Ureter (tissue), 1 donor: ENCODE data around the gene ARHGAP35. TPM values are rescaled to one million over a fixed set of nuclear protein-coding genes. Genes with fewer than 3 reads are reported as not detected.
"Not testable (repeated sequence)": the region's sequence is repeated elsewhere in the genome, so short reads cannot be mapped to it uniquely, and the experiment has no call there.

ENCODE experiments used
- DNase-seq: peaks from one replicate; pipeline ENCODE4 v3.0.0-alpha.2; 2020; ENCODE audit warnings: low spot score
- total RNA-seq: library from RNA; stranded (reverse); gene quantifications from one replicate; pipeline ENCODE4 v1.2.4, GENCODE V29; 2023
- donor health status: DM: yes; HTN: yes; CAD: no.

The ARHGAP35 gene
- total RNA-seq, 1 donor from 2014 or later, result 84.0 TPM

DNA sequence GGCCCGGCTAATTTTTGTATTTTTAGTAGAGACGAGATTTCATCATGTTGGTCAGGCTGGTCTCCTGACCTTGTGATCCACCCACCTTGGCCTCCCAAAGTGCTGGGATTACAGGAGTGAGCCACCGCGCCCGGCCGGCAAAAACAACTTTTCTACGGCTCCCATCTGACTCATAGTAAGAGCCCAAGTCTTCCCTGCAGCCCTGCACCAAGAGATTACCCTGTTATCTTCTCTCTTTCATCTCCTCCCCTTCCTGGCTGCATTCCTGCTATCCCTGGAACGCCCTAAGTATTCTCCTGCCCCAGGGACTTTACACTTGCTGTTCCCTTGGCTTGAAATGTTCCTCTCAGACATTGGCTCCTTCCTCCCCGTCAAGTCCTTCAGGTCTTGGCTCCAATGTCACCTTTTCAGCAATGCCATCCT is 16.7 kb upstream of the ARHGAP35 start:
- DNase-seq, result no peak

DNA sequence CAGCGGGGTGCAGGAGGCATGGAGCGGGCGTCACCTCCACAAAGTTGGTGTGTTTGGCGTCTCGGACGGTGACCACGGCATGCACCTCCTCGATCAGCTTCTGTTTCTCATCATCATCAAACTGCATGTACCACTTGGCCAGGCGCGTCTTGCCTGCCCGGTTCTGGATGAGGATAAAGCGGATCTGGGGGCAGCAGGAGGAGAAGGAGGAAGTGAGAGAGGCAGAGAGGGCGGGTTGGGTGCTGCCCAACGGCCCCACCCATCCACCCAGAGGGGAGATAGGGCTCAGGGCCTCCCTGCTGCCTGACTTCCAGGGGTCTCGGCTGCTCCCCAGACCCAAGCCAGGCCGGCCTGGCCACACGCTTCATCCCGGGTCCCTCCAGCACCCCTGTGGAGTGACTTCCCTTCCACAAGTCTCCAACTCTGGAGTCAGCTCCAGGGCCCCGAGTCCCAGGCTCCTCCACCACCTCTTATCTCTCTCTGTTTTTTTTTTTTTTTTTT is 14.8 kb upstream of the ARHGAP35 start:
- DNase-seq, result no peak

DNA sequence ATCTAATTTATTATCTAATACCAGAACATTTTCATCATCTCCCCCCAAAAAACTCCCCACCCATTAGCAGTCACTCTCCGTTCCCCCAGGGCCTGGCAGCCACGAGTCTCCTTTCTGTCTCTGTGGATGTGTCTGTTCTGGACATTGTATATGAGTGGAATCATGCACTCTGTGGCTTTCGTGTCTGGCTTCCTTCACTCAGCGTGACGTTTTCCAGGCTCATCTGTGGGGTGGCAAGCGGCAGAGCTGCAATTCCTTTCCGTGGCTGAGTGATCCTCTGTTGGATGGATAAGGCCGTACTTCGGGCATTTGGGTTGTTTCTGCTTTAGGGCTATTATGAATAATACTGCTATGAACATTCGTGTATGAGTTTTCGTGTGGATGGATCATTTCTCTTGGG is 13.3 kb upstream of the ARHGAP35 start:
- no peak for DNase-seq

DNA sequence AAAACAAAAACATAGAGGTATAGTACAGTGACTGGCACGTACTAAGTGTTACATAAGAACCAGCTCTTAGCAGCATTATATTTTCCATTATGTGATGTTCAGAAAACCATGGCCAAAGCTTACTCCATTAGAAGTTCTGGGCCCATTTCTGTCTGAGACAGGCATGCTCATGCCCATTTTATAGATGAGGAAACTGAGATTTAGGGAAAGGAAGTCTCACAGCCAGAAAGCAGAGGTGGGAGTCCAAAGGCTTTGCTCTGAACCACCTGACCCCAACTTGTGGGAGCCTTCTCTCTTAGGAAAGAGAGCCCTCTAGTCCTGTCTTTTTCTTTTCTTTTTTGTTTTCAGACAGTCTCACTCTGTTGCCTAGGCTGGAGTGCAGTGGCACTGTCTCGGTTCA is 12.4 kb upstream of the ARHGAP35 start:
- DNase-seq, result no peak

DNA sequence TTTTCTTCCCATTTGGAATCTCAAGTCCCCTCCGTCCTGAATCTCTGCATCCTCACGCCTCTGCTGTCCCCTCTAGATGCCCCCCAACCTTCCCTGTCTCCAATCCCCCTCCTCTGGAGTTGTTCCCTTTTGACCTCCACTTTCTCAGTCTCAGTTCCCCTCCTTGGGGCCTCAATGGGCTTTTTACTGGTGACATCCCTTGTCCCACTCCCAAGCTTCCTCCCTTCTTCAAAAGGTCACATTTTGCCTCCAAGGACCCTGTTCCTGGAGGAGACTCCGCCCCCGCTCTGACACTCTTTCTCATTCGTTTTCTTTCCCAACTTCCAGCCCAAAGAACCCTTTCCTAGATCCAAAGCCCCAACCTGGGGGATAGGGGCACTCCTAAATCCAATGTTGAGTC is 11.2 kb upstream of the ARHGAP35 start:
- no peak for DNase-seq

DNA sequence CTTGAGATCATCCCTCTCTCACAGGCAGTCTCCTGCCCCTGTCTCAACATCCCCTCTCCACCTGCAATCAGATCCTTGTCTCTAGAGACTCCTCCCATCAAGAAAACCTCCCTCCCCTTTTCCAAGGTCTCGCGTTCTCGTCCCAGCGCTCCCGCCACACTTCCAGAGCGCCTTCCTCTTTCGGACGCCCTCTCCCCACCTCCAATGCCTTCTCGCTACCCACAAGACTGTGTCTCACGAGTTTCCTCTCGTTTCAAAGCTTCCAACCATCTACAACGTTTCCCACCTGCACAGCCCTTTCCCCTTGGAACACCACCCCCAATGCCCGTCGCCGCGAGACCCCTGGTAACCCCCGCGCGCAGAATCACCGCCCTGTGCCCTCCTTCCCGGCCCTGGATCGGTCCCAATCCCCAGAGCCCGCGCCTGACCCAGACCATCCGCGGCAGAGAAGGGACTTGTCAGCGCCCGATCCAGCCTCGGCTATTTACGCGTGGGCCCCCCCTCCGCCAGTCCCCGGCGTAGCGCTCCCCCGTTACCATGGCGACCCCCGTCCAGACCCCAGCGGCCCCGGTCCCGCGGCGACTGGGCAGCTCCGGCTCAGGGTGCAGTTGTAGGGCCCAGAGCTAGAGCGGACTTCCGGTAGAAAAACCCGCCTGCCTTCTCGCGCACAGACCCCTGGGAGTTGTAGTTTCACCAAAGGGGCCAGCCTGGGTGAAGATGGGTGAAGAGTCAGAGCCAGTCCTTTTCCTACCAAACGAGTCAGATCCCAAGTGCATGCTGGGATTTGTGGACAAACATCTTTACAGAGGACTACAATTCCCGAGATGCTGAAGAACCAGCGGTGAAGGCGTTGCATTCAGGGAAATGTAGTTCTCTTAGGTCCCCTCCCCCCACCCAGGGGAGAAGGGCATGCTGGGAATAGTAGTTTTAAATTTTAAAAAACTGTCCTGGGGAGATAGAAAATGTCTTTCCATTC is 10.3 kb upstream of the ARHGAP35 start, which contains the start of gene AP2S1:
Gene AP2S1 (minus strand): TSS at position 619 of the 976 bp plus-strand sequence. CDS start 80 bp downstream, at position 539.
- DNase-seq, result peak; percentile 98

DNA sequence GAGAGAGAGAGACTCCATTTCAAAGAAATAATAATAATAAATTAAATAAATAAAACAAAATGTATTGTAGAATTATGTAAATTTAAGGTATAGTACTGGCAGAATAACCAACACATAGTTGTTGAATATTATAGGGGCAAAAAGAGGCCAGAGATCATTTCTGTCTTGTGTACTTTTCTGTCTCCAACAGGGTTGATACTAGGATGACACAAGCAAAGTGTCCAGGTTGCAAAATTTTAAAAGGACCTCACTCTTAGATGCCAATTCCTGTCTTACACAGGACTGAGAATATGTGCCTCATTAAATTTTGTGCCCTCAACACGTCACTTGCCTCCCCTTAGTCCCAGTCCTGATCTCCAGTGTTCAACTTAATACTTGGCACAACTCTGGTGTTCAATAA is 8.0 kb upstream of the ARHGAP35 start:
- DNase-seq, result no peak

DNA sequence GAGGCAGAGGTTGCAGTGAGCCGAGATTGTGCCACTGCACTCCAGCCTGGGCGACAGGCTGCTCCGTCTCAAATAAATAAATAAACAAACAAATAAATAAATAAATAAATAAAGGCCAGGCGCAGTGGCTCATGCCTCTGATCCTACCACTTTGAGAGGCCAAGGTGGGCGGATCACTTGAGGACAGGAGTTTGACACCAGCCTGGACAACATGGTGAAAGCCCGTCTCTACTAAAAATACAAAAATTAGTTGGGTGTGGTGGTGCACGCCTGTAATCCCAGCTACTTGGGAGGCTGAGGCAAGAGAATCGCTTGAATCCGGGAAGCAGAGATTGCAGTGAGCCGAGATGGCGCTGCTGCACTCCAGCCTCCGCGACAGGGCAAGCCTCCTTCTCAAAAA is 6.1 kb upstream of the ARHGAP35 start:
- not testable (repeated sequence) for DNase-seq

DNA sequence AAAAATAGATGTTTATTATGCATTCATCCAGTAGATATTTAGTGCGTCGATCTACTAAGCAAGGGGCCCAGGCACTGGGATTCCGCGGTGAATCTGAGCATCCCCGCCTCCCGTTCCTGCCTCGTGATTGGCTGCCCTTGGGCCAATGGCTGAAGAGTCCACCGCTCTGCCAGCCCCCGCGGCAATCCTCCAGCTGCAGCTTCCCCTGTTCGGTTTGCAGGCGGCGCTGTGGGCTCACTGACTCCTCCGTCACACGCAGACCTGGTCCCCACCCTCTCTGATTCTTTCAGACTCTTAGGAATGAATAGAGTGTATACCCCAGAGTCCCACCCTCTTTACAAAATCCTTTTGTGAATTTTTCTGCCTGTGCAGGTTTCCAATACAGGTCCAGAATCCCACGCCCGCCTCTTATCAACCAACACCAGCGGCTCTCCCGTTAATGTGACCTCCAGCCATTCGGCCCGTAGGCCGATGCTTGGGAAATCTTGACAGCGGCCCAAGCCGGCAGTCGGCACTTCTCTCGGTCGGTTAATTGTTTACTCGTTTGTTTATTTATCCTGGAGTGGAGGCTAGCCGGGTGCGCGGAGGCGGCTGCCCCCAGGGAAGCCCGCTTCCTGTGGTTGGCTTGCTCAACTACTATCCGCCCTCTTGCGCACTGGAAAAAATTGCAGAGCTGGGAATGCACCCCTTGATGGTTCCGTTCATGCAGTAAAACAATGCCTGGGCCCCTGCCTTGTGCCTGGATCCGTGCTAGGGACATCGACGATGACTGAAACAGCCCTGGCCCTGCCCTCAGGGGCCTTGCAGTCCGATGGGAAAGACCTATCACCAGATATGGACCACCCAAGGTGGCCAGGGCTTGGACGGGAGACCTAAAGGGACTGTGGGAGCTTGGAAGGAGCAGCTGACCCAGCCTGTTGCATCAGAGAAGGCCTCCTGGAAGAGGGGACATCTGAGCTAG is 4.5 kb upstream of the ARHGAP35 start:
- peak; percentile 96 for DNase-seq

DNA sequence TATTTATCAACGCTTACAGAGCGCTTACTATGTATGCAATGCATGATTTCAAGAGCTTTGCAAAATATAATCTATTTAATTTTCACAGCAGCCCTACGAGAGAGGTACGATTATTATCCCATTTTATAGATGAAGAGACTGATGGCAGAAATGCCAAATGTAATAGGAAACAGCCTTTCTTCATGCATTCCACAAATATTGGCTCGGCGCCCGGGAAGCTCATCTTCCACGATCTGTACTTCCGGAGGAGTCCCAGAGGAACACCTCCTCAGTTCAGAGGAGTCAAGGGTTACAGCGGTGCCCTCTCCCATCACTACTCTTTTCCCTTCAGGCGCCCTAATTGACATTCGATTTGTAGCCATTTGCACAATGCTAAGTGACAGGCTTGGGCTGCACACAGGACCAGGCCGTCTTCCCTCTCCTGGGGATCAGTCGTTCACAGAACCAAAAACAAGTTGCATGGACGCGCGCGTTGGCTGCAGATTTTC is 1.1 kb upstream of the ARHGAP35 start:
- peak; percentile 68 for DNase-seq

DNA sequence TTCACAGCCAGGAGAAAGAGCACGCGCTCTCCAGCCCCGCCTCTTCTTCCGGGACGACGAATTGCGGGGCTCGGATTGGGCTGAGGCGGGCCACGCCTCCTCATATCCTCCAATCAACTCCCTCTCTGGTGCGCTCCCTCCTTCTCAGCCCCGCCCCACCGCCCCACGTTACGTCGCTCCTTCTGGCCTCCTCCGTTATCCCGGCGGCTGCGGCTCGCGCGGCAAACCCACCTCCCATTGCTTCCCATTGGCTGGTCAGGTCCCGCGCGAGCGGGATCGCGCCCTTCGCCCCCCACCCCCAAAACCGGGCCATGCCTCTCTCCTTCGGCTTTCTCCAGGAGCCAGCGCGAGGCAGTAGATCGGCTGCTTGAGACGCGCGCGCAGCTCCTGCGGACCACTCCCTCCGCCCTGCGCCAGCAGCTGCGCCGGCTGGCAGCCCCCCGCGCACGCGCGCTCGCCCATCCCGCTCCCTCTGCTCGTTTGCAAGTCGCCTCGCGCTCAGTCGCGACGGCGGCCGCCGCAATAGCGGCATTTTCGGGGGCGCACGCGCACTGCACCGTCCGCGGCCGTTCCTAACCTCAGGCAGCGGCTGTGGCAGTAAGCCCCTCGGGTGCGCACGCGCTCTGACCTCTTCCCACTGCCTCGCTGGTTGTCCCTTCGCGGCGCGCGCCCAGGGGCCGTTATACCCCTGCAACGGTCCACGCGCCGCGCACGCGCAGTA is 512 bp upstream of the ARHGAP35 start:
- DNase-seq, result peak; percentile 98

DNA sequence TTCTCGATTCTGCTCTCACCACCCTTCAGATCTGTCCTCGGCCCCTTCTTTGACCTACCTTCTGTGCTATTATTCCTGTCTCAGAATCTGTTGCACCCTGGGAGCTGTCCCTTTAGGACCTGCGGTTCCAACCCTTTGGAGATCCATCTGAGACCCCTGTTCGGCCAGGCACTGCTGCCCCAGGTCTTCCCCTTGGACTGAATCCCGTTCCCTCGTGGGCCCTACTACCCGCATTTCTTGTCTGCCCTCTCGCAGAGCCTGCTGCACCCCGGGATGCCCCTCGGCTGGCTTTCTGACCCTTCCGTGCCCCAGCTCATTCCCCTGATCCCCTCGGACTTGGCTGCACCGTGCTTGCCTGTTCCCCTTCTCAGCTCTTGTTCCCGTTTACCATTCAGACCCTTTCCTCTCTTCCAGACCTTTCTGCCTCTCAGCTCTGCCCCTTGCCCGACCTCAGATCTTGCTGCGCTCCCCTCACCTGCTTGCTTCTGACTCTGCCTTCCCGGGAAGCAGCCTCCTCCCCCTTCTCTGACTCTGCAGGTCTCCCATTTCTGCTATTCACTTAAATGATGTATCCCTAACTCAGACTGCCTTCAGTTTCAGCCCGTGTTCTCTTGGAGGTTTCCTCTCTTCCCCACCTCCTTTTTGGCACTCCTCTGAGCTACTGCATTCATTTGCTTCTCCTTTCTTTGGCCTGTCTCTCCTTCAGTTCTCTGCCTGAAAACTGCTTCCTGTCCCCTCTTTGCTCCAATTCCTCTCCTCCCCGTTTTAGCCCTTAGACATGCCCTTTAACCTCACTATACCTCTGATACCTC is 1.1 kb downstream of the ARHGAP35 start:
- DNase-seq, result no peak

DNA sequence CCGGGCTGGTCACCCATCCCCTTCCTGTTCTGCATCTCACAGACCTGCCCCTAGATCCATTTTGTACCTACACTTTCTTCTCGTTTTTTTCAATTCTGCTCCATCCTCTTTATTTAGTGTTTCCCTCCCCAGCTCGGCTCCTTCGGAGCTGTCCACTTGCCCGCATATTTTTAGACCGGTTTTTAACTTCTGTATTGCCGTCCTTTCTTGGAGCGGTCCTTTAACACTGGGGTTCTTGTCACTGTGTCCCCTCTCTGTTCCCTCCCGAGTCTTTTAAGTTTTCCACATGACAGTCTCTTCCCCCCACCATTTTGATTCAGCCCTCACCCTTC is 1.7 kb downstream of the ARHGAP35 start:
- no peak for DNase-seq

DNA sequence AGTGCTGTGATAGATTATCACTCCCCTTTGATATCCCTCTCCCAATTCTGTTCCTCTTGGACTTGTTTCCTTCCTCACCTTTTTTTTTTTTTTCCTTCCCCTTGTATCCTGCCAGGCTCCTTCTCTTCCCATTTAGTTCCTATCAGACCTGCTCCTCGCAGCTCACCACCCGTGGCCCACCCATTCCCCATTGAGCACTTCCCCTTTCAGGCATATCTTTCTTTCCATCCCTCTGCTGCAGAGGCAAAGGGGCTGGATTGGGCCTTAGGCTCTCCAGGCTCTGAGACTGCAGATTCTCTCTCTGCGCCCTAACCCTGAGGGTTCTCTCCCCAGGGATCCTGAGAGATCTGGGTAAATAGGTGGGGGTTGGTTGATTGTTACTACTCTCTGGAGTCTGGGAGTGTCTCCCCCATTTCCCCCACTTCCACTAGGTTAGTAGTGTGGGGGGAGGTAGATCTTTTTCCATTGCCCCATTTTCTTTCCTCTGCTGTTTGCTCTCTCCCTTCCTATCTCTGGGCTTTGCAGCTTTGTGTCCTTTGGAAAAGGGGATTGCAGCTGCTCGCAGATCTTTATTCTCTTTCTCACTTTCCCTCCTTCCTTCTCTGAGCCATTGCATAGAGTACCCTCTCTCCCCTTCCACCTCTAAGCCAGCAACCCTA is 2.3 kb downstream of the ARHGAP35 start:
- DNase-seq, result no peak

DNA sequence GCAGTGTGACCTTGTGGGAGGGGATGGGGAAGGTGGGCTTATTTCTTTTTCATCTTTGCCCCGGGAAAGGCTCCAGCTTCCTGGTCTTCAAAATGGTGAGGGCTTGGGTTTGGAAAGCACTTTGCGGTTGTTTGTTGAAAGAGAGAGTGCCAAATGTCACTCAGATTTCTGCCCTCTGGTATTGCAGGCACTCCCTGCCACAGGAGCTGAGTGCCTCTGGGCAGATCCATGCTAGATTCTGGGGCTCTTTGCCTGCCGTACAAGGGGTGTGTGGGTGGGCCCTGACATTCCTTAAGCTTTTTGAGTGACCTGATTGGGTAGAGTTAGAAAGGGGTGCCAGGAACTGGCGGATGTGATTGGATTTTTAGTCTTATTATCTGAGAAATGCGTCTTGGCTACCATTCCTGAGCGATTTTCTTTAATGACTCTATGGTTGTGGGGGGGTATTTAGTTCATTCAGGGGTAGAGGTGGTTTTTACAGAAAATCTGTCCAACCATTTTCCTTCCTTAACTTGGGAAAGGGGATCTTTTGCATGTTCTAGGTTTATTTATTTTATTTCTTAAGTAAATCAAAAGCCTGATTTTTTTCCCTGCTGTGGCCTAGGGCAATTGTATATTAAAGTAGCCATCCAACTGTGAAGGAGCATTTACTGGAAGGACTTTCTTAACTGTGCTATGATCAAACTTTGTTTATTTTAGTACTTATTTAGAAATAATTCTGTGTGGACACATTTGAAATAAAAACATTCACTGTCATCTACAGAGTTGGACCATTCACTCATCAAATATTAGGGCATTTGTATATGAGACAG is 3.2 kb downstream of the ARHGAP35 start:
- no peak for DNase-seq

DNA sequence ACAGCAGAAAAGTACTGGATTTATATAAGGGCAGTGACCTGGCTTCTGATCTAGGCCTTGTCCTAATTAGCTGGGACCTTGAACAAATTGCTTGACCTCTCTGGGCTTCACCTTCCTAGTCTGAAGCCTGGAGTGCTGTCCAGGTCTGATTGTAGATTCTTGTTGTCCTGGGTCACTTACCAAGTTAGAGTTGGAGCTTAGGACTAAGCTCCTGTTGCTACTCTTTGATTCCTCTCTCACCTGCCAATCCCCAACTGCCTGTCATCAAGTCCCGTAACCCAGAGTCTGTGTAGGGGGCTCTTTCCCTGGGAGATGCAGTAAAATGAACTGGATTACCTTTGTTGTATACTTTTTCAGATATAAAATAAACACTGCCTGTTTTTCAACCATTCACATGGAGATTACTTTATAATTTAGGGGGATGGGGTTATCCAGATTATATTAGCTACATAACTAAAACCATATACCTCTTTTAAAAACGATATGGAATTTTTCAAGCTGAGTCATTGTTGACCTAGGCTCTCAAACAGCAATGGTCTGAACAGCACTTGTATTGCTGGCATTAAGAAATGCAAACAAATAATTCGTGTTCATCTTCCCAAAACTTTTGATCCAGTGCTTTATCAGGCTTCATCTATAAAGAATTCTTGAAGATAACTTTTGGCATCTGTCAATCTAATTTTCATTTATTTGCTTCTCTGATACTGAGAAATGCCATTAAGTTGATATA is 5.8 kb downstream of the ARHGAP35 start:
- no peak for DNase-seq

DNA sequence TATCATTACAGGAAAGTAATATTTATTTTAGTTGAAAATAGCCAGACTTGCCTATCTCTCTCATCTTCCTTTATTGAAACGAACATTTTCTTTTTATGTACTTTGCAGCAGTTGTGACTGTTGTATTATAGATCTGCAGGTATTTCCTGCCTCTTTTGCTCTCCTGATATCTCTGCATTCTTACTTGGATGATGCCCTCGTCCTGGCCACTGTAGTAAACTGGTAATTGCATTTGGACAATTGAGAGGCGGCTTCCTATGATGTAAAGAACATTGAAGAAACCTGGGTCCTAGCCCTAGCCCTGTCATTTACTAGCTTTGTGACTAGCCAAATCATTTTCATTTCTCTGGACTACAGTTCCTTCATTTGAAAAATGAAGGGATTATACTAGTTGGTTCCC is 6.4 kb downstream of the ARHGAP35 start:
- DNase-seq, result no peak

DNA sequence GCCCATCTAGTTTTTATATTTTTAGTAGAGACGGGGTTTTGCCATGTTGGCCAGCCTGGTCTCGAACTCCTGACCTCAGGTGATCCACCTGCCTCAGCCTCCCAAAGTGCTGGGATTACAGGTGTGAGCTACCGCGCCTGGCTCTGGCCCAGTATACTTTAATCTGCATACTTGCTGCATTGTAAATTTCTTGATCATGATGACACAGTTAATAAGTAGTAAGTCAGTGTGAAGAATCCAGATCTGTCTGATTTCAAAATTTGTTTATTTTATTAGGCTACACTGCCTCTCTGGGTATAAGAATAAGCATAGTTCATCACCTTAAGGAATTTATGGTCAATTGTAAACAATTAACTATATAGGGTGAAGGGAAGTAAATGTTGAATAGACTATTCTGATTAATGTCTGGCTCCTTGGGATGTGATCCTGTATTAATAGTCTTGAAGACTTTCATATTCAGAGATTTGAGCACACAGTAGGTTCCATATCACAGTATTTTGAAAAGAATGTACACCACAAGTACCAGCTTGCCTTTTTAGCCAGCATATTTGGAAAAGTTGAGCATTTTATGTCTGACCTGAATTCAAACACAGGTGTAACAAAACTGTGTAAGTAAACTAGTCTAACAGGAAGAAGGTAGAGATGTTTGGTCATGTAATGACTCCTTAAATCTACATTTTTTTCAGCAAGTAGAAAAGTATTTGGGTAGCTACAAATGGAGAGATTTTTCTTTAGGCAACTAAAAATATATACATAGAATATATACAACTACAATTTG is 7.4 kb downstream of the ARHGAP35 start:
- DNase-seq, result no peak
